GM11168 (cell line): ENCODE measurements around the gene CA10.

Source experiments
- in situ Hi-C: fragments of 300-500 bp; cut with MboI; formaldehyde crosslinking; loops from one replicate; pipeline ENCODE4 v1.12.0; 2022; ENCODE audit warnings: low sequenced_read_pairs; ENCODE audit not compliant: unreplicated experiment

Gene CA10

GRCh38 chr17:51585514-51586104, 572.9 kb downstream of the CA10 start:
- in situ Hi-C loops = no loop called here

GRCh38 chr17:51580869-51581268, 577.6 kb downstream of the CA10 start:
- in situ Hi-C loops = no loop called here
